Ovary (tissue), 9 donors: ENCODE data around the gene POLR2E. TPM values are rescaled to one million over a fixed set of nuclear protein-coding genes. Genes with fewer than 3 reads are reported as not detected.

Experiments
- DNase-seq, 5 donors: peaks; one replicate each; pipeline ENCODE4 v3.0.0-alpha.2; 2019 to 2020
- H3K27ac ChIP-seq, 2 donors: fragments of 200-600 bp; one replicate each; pipeline versions ENCODE4 v1.5.1 to v1.8.0; 2019 to 2022
- H3K27me3 ChIP-seq: fragments of 200-600 bp; one replicate; pipeline ENCODE4 v1.8.0; 2022
- H3K36me3 ChIP-seq: fragments of 200-600 bp; sonication (generic); one replicate; pipeline ENCODE4 v1.5.1; 2019
- H3K4me1 ChIP-seq: one replicate; pipeline ENCODE4 v1.8.1; 2013; ENCODE audit warnings: mild to moderate bottlenecking, moderate library complexity; ENCODE audit not compliant: insufficient read depth
- H3K4me3 ChIP-seq: fragments of 200-600 bp; sonication (generic); one replicate; pipeline ENCODE4 v1.5.1; 2017
- H3K9me3 ChIP-seq, 2 donors: fragments of 200-600 bp in 1 of 2; sonication (generic) in 1 of 2; one replicate each; pipeline versions ENCODE4 v1.5.1 to v1.8.1; 2013 to 2019; ENCODE audit warnings: mild to moderate bottlenecking in 1 of 2, moderate library complexity in 1 of 2
- CTCF ChIP-seq, 3 donors: fragments of 450-650 bp in 2 of 3; fragments of 200-600 bp in 1 of 3; IDR thresholded peaks; one replicate each; pipeline versions ENCODE4 v1.5.1 to v1.8.0; 2016 to 2022; ENCODE audit warnings: antibody characterized with exemption in 3 of 3, mild to moderate bottlenecking in 1 of 3
- EP300 ChIP-seq: sonication (generic); formaldehyde crosslinking; IDR thresholded peaks from one replicate; pipeline ENCODE4 v1.6.1; 2017; ENCODE audit warnings: antibody characterized with exemption
- POLR2A ChIP-seq: fragments of 450-650 bp; IDR thresholded peaks from one replicate; pipeline ENCODE4 v1.6.1; 2017; ENCODE audit warnings: antibody characterized with exemption, mild to moderate bottlenecking, moderate library complexity
- WGBS, 3 donors: extraction: QIAGEN DNeasy Blood & Tissue Kit in 1 of 3; methylation state at CpG; one replicate each; pipeline versions ENCODE4 v1.1.5 to v1.1.7; 2013 to 2017; 5-methylcytosine and 5-hydroxymethylcytosine counted together
- intact Hi-C, 4 donors: fragments of 100-400 bp; cut with DNase I; formaldehyde crosslinking; loops; one replicate each; pipeline versions ENCODE4 v1.11.0 to v1.15.1; 2022 to 2023
- polyA plus RNA-seq, 2 donors: library from polyadenylated mRNA; stranded (reverse); fragments of 200-250 nt in 1 of 2; fragments of 350-450 nt in 1 of 2; fragmentation: Illumina TruSeq in 1 of 2; extraction: RNeasy Lipid Tissue Mini Kit (QIAGEN cat#74804) in 1 of 2; gene quantifications; one replicate each; pipeline ENCODE4 v1.2.3, GENCODE V29; 2013 to 2014
- total RNA-seq, 7 donors: library from RNA; depleted of rRNA in 2 of 7; stranded (reverse); fragments of >200 nt in 2 of 7; fragmentation: NEBNext Ultra II Directional in 3 of 7; extraction: Animal tissue kit (Norgen Biotek cat#: 25700) in 3 of 7; gene quantifications; one replicate each; pipeline versions ENCODE4 v1.1.0 to v1.2.4, GENCODE V29; 2016 to 2023
- donor health status: DM: no; HTN: no; CAD: no; lungs with moderate emphysema.
- donor health status: DM: no; HTN: no; CAD: no.
- donor health status: Bipolar disorder and iron deficiency.
- donor health status: DM: yes; HTN: yes; CAD: no.
- donor health status: DM: no; HTN: no; CAD: no.
- donor health status: DM: yes; HTN: yes; CAD: no.

Gene POLR2E
- total and polyA plus RNA-seq, 9 donors = 11.1 to 157 (median 119) TPM

DNA sequence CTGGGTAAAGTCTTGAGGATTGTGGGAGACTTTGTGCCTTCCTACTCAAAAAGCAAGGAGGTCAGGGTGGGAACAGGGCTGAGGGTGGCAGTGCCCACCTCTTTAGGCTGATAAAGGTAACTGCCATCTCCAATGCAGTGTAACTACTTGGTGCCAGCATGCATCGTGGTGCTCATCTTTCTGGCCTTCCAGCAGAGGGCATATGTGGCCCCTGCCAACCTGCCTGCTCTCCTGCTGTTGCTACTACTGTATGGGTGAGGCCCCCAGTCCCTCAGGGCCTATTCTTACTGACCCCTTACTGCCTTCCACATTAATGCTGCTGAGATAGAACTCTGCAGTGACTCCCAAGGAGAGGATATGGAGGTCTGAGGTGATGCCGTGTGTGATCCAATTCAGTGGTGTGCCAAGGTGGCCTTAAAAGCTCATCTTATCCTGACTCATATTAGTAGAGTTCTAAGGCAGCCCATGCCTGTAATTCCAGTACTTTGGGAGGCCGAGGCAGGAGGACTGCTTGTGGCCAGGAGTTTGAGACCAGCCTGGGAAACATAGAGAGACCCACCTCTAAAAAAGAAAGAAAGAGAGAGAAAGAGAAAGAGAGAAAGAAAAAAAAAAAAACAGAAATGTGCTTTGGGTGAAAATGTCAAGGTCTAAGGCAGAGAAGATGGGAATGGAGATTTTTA is 37.9 kb downstream of the POLR2E start:
- intact Hi-C loops = no loop called here
- peaks cover 4 to 14% of the 10 kb centered on the region in 2 donors for H3K9me3 ChIP-seq
- H3K36me3 ChIP-seq = no peaks in the 10 kb centered on the region
- H3K27me3 ChIP-seq = no peaks in the 10 kb centered on the region
- no peaks in the 10 kb centered on the region for H3K4me1 ChIP-seq
- 48 to 51% (median 49%) methylated on average over 3 of the region's 3 CpGs for WGBS, 3 donors
- TF ChIP-seq EP300 = no peak
- TF ChIP-seq POLR2A = no peak
- DNase-seq = no peak
- H3K4me3 ChIP-seq = no peak overlapping the region
- H3K27ac ChIP-seq = no peak overlapping the region

GRCh38 chr19:1055886-1056620 is 39.1 kb downstream of the POLR2E start:
- no peaks in the 10 kb centered on the region for H3K36me3 ChIP-seq
- DNase-seq = peak in 1 of 5 donors; percentile 30
- no peak overlapping the region for H3K4me3 ChIP-seq
- WGBS, 3 donors = 93 to 98% (median 95%) methylated on average over 19 to 20 of the region's 20 CpGs
- peaks cover 4 to 14% of the 10 kb centered on the region in 2 donors for H3K9me3 ChIP-seq
- H3K4me1 ChIP-seq = no peaks in the 10 kb centered on the region
- no peak overlapping the region for H3K27ac ChIP-seq
- no peak for TF ChIP-seq POLR2A
- no peak for TF ChIP-seq CTCF (IDR thresholded peaks at IDR 0.05)
- no peak for TF ChIP-seq EP300
- intact Hi-C loops = no loop called here
- no peaks in the 10 kb centered on the region for H3K27me3 ChIP-seq

- no peaks in the 10 kb centered on the region for H3K4me1 ChIP-seq
- H3K27me3 ChIP-seq = no peaks in the 10 kb centered on the region
- H3K4me3 ChIP-seq = no peak overlapping the region
- 92 to 95% (median 95%) methylated on average over 6 to 14 of the region's 14 CpGs for WGBS, 3 donors
- no peak overlapping the region for H3K27ac ChIP-seq
- TF ChIP-seq POLR2A = no peak
- TF ChIP-seq CTCF (IDR thresholded peaks at IDR 0.05) = no peak
- no peak for TF ChIP-seq EP300
- intact Hi-C loops = no loop called here
- no peak for DNase-seq
- peaks cover 4 to 14% of the 10 kb centered on the region in 2 donors for H3K9me3 ChIP-seq
- no peaks in the 10 kb centered on the region for H3K36me3 ChIP-seq
These were observed 40.1 kb downstream of the POLR2E start for GRCh38 chr19:1055028-1055425.

DNA sequence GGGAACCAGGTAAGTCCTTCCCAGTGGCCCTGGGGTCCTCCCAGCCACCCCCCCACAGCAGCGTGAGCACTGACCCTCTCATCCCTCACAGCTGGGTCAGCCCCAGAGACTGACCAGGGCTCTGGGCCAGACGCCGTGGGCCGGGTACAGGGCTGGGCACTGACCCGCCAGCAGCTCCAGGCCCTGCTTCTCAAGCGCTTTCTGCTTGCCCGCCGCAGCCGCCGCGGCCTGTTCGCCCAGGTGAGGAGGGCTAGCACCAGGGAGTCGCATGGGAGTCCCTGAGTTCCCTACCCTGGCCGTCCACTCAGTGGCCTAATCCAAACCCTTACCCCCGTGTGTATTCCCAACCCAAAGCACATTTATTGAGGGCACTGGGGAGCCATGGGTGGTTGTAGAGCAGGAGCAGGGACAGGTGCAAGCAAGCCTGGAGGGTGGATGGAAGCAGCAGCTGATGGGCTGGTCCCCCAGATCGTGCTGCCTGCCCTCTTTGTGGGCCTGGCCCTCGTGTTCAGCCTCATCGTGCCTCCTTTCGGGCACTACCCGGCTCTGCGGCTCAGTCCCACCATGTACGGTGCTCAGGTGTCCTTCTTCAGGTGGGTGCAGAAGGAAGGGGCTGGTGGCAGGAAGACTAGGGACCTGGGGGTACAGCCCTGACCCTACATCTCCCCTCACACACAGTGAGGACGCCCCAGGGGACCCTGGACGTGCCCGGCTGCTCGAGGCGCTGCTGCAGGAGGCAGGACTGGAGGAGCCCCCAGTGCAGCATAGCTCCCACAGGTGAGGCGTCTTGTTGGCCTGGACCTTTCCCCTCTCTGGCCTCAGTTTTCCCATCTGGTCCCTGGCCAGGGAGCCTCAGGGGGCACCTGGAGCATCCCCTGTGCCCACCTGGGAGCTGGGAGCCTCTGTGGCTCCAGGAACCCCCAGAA is 40.8 kb downstream of the POLR2E start:
- DNase-seq = peak in 1 of 5 donors; percentile 31
- intact Hi-C loops = no loop called here
- H3K9me3 ChIP-seq = peaks cover 4 to 14% of the 10 kb centered on the region in 2 donors
- no peak overlapping the region for H3K27ac ChIP-seq
- no peaks in the 10 kb centered on the region for H3K4me1 ChIP-seq
- H3K4me3 ChIP-seq = no peak overlapping the region
- TF ChIP-seq POLR2A = no peak
- TF ChIP-seq EP300 = no peak
- no peak for TF ChIP-seq CTCF (IDR thresholded peaks at IDR 0.05)
- H3K27me3 ChIP-seq = no peaks in the 10 kb centered on the region
- WGBS, 3 donors = 91 to 96% (median 93%) methylated on average over 28 of the region's 28 CpGs
- no peaks in the 10 kb centered on the region for H3K36me3 ChIP-seq
